Measurements from ENCODE around the gene ZNF484.
A peak's percentile ranks its signal among the peaks of the same experiment; 100 is the strongest.
"Not testable (repeated sequence)": the region's sequence is repeated elsewhere in the genome, so short reads cannot be mapped to it uniquely, and the experiment has no call there.

ZNF484 gene

DNA sequence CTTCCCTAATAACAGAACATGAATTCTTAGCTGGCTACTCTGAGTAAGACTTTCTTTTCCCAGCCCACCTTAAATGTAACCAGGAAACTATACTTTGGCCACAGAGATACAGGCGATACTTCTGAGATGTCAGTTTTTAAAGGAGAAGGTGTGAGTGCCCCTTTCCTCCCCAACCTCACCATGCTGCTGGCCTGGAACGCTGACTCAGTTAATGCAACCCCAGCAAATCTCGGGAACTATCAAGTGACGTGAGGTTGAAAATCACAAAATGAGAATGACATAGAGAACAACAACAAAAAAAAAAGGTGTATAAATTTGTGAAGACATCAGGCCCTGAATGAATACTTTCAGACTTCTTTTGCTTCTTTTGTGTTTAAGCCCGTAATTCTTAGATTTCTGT, 13.7 kb downstream of the ZNF484 start:
- no peak for FAIRE-seq
- no peak for DNase-seq (ENCODE audit: insufficient read length, low spot score)

DNA sequence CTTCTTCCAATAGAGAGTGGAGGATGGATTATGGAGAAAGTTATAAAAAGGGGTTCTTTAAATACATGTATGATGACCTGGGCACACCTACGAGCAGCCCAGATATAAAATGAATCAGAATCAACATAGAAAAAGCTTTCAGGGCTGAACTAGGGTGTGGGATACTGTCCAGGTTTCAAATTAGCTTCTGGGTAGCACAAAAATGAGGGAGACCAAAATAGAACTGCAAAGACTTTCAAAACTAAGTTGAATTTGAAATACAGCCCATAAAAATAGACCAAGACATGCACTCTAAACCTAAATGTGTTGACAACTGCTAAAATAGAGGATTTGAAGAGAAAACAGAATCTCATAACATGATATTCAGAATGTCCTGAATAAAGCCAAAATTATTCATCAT, 17.0 kb downstream of the ZNF484 start:
- no peak for DNase-seq (ENCODE audit: insufficient read length, low spot score)
- FAIRE-seq, result no peak

DNA sequence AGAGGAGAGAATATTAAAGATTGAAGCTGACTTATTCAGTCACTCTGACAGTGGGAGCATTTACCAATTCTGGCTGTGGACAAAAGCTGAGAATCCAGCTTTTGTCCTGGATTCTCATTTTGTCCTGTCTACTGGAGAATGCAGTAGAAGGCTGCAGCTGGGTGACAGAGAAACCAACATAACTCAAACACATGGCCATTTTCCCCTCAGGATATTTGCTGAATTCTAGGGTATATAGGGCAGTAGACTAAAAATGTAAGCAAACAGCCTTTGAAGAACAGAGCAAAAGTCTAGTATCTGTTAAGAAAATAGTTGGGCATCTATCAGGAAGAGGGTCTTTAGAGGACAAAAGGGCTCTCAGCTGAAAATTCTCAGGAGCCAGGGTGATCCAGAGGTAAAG, 20.6 kb downstream of the ZNF484 start:
- DNase-seq (ENCODE audit: insufficient read length, low spot score) (no peak), FAIRE-seq (no peak)

DNA sequence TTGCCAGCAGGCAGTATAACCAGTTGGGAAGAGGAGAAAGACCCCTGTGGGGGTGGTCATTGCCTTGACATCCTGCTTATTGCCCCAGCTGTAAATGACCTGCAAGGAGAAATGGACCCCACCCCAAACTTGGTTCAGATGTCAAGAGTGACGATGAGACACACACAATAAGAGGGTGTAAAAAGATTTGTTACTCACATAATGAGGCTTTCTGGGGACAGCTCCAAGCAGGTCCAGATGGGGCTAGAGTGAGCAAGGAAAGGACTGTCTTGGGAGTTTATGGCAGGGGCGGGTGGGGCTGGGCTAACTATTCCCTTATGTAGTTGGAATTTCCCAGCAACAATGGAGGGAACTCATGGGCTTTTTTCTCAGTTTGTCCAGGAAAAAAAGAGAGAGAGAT, 24.1 kb downstream of the ZNF484 start:
- DNase-seq (ENCODE audit: insufficient read length, low spot score), result no peak
- no peak for FAIRE-seq

DNA sequence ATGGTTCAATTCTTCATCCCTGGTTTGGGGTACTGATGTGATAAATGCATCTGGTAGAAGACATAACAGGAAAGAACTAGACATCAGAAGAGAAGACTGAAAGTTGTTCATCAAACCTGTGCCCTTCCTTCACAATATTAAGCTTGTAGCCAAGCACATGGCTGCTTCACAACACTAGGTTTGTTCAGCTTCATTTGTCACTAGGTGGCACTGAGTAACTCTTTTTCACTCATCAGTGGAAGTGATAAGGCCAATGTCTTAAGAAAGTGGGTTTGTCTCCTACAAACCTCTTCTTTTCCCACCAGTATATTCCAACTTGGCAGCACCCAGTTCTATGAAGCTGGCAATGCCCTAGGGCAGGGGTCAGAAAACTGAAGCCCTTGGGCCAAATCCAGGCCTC, 26.9 kb downstream of the ZNF484 start:
- DNase-seq (ENCODE audit: insufficient read length, low spot score), result no peak
- no peak for FAIRE-seq

DNA sequence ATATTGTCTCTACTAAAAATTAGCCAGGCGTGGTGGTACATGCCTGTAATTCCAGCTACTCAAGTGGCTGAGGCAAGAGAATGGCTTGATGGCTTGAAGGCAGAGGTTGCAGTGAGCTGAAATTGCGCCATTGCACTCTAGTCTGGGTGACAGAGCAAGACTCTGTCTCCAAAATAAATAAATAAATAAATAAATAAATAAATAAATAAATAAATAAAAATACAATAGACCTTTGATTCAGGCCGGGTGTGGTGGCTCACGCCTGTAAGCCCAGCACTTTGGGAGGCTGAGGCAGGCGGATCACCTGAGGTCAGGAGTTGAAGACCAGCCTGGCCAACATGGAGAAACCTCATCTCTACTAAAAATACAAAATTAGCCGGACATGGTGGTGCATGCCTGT, 29.1 kb downstream of the ZNF484 start:
- DNase-seq (ENCODE audit: insufficient read length, low spot score); FAIRE-seq: not testable (repeated sequence)

DNA sequence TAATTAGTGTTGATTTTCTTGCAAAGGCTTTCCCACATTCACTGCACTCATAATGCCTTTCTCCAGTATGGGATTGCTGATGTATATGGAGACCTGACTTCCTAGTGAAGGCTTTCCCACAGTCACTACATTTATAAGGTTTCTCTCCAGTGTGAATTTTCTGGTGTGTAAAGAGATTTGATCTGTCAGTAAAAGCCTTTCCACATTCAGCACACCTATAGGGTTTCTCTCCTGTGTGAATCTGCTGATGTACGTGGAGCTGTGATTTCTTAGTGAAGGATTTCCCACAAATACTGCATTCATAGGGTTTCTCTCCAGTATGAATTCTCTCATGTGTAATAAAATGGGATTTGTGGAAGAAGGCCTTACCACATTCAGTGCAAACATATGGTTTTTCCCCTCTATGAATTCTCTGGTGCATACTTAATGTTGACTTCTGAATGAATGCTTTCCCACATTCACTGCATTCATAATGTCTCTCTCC, 31.1 kb downstream of the ZNF484 start:
- FAIRE-seq (no peak), DNase-seq (ENCODE audit: insufficient read length, low spot score) (no peak)

DNA sequence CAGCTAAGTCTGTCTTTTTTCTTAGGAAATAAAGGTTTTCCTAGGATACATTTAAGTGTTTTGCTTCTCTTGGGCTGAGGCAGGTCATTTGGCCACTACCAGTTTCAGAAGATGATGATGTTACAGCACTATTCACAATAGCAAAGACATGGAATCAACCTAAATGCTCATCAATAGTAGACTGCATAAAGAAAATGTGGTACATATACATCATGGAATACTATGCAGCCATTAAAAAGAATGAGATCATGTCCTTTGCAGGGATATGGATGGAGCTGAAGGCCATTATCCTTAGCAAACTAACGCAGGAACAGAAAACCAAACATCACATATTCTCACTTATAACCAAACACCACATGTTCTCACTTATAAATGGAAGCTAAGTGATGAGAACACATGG, 39.4 kb downstream of the ZNF484 start:
- not testable (repeated sequence) for DNase-seq (ENCODE audit: insufficient read length, low spot score); FAIRE-seq

DNA sequence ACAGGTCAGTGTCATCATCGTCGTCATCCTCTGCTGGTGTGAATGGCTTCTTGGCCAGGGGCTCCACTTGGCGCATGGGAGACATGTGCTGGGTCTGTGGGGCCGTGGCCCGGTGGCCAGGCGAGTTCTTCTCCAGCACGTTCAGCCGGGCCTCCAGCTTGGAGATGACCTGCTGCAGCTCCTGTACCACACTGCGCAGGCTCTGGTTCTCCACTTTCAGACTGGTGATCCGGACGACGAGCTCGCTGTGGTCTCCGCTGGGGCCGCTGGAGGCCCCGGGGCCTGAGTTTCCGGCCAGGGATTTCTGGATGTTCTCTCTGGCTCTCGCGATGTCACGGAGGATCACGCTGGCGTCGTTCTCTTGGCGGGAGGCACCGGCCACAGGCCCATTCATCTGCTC, 40.6 kb downstream of the ZNF484 start:
- no peak for FAIRE-seq
- DNase-seq (ENCODE audit: insufficient read length, low spot score), result no peak

DNA sequence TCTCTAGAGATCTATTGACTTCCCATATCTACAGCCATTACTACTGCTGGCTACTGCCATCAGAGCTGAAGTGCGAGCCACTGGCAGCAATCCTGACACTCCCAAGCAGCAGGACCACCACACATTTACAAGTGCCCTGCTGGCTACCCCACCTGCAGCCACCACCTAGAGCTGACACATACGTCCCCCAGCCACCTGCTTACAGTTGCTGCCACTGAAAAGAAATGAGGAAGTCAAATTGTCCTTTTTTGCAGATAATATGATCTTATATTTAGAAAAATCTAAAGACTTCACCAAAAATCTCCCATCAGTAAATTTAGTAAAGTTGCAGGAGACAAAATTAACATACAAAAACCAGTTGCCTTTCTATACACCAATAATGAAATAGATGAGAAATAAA, 48.4 kb downstream of the ZNF484 start:
- FAIRE-seq, result no peak

DNA sequence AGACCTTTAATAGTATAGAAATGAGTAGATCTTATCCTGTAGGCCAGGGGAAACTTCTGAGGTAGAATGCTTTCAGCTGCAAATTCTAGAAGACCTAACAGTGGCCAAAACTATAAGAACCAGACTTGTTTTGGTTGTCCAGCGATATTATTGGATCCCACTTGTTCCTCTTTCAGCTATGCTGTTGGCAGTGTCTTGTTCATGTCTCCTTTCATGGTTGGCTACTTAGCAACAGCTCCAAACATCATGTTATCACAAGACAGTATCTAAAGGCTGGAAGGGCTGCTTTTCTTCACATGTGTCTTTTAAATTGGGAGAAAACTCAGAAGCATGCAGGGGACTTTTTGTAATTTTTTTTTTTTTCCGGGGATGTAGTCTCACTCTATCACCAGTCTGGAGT, 52.8 kb downstream of the ZNF484 start:
- not testable (repeated sequence) for FAIRE-seq; DNase-seq (ENCODE audit: insufficient read length, low spot score)

More for the DNA sequence above, 48.4 kb downstream of the ZNF484 start:
- no peak for DNase-seq (ENCODE audit: insufficient read length, low spot score)

DNA sequence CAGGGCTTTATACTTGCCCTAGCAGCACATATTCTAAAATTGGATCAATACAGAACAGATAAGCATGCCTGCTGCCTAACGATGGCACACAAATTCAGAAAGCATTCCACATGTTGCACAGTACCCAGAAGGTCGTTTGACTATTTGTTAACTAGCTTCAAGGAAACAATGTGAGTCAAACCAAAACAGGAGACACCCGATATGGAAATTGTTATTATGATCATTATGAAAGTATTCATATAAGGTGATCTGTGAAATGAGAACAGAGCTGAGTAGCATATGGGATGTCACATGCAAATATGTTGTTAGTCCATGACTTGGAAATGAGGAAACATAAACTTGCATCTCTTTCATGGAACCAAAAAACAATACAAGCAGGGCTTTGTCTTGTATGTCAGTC, 56.9 kb downstream of the ZNF484 start:
- DNase-seq (ENCODE audit: insufficient read length, low spot score), result no peak
- no peak for FAIRE-seq

DNA sequence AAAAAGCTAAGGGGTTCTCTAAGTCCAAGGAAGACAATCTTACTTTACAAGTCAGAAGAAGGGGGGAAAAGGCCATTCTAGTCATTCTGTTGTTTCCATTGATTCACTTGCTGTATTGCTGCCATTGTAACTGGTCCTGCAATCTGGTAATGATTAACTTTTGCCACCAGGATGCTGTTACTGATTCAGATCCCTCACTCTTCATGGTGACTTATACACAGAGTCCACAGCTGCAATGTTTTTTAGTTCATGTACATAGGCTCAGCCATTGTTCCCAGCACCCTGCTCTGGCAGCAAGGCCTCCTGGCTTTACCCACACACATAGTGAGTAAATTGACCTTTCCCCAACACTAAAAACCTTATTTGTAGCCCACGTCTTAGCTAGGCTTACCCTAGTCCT, 57.9 kb downstream of the ZNF484 start:
- not testable (repeated sequence) for DNase-seq (ENCODE audit: insufficient read length, low spot score)
- peak; percentile 37 for FAIRE-seq

DNA sequence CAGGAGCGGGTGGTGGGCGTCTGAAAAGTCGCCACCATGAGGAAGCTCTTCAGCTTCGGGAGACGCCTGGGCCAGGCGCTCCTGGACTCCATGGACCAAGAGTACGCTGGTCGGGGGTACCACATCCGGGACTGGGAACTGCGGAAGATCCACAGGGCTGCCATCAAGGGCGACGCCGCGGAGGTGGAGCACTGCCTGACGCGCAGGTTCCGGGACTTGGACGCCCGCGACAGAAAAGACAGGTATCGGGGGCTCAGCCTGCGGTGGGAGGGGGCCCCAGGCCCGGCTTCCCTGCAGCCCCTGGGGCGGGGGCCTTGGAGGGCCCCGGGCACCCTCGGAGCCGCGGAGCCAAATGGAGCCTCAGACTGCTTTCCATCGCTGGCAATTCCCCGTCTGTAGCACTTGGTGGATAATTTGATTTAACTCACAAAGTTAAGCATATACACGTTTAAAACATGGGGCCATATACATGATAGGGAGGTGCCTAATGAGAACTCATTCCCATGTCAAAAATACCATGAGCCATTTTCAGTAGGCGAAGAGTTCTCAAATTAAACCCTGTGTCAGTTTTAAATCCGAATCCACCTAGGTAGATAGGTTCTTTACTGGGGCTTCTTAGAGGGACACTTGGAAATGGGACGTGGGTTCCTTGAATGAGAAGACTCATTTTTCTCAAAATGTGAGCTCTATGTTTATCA, 68.1 kb downstream of the ZNF484 start:
- not testable (repeated sequence) for FAIRE-seq; DNase-seq (ENCODE audit: insufficient read length, low spot score)

DNA sequence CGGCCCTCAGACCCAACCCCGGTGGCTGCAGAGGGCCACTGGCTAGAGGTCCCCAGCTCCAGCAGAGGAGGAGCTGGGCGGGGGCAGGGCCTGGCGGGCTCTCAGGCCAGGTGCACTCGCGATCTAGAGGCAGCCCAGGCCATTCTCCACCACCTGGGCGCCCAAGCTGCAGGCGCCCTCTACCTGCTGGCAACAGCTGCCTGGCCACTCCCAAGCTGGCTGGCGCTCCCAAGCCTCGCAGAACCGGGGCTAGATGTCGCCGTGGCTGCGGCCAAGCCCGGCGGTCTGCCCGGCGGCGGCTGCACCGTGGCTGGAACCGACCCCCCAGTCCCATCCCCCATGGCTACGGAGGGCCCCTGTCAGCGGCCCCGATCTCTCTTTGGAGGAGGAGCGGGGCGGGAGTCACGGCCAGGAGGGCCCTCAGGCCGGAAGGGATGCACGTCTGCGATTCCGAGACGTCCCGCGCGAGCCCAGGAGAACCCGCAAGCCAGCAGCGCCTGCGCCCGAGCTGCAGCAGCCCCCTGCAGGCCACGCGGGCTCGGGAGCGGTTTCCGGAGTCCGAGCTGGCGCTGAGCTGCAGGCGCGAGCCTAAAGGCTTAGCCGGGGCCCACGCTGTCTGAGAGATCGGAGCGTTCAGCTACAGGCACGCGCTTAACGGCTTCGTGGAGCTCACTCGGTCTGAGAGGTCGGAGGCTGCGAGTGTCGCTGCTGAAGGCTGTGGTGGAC, 68.9 kb downstream of the ZNF484 start:
- FAIRE-seq, result no peak
- peak; percentile 40 for DNase-seq (ENCODE audit: insufficient read length, low spot score)

DNA sequence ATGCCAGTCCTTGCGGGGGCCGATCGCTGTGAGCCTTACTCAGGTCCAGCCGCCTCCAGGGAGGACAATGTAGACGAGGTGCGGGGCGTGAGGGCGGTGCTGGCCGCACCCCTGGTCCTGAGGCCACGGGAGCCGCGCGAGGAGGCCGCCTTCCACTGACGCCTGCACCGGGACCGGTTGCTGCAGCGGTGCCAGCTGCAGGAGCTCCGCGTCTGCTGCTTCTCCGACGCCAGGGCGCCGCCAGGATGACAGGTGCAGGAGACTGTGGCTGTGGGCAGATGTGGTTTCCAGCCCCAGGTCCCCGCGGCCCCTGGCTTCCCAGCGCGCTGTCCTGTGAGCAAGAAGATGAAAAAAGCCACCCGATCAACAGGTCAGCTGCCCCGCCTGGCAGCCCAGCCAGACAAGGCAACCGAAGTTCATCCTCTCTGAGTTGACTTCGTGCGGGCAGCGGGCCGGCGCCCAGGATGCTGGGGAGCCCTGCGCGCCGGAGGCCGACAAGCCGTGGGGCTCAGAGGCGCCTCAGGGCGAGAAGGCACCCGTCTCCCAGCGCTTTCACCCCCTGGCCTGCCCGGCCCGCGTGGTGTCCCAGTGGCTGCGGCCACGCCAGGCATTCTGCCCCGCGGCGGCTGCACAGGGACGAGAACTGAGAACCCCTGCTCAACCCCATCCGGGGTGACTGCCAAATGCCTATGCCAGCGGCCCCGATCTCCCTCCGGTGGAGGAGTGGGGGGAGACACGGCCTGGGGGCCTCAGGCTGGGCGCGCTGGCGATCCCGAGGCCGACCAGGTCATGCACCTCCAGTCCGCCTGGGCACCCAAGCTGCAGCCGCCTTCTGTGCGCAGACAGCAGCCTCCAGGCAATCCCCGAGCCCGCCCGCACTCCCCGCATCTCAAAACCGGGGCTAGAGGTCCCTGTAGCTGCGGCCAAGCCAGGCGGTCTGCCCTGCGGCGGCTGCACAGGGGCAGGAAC, 69.8 kb downstream of the ZNF484 start:
- DNase-seq (ENCODE audit: insufficient read length, low spot score), result no peak
- no peak for FAIRE-seq

DNA sequence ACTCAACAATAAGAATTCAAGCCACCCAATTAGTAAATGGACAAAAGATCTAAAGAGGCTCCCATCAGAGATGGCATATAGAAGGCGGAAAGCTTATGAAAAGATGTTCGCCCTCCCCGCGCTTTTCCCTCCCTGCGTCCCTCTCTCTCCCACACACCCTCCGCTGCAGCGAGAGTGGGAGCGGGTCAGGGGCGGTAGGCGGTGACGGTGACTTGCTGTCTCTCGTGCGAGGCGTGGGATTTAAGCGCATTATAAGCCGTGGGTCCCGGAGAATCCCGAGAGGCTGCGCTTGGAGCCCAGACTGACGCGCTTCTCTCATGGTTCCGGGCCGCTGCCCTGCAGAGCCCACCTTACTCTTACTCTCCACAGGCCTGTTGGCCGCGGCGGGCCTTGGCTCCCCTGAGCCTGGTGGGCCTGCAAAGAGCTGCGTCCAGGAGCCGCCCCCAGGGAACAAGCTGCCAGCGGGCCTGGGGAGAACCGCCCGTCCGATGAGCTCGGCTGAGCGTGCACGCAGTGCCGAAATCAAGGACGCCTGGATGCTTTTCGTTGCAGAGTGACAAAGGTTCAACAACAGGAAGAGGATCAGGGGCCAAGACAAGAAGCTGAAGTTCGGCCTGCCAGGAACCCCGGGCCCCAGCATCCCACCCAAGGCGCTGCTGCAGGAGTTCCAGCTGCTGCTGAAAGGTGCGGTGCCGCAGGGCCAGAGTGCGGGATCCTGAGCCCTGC, 70.6 kb downstream of the ZNF484 start:
- FAIRE-seq (no peak), DNase-seq (ENCODE audit: insufficient read length, low spot score) (no peak)

DNA sequence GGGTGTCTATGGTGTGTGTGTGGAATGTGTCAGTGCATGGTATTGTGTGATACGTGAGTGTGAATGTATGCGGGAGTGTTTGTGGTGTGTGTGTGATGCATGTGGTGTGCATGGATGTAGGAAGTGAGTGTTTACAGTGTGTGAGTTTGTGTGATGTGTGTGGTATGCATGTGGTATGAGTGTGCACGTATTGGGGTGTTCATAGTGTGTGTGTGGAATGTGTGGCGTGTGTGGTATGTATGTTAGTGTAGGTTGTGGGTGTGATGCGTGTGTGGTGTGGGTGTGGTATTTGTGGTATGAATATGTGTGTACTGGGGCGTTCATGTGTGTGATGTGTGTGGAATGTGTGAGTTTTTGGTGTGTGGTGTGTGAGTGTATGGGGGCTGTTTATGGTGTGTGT, 73.1 kb downstream of the ZNF484 start:
- FAIRE-seq, result no peak

DNA sequence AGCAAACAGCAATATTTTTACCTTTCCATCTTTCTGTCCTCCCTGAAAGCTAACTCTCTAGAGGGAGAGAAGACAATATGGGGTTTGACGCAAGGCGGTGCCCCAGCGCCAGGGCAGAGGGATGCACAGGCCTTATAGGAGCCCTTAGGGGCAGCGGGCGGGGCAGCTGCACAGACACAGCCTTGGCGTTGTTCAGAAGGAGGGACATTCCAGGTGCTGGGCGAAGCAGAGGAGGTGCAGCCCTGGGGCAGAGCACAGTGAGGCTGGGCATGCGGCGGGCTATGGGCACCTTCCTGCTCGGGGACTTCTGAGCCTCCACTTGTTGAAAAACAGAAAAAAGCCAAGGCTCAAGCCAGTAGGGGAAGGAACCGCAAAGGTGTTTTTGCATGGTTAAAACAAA, 79.5 kb downstream of the ZNF484 start:
- FAIRE-seq (no peak), DNase-seq (ENCODE audit: insufficient read length, low spot score) (no peak)

More for the DNA sequence above, 73.1 kb downstream of the ZNF484 start:
- no peak for DNase-seq (ENCODE audit: insufficient read length, low spot score)

DNA sequence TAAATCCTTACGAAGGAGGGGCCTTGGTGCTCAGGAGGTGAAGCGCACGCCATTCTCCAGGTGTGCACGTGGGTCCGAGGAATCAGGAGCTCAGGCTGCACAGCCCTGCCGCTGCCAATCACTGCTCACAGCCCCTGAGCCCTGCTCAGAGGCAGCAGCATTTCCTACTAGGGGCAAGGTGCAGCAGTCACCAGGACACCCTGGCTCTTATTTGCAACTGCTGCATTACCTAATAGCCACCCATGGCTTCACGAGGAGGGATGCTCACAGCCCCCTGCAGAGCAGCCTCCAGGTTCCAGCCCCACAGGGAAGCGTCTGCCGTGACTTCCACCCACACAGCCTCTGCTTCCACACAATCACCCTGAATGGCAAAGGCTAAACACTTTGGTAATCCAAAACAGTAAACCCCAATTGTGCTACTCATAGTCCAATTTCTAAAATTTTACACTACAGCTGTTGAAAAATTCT, 81.5 kb downstream of the ZNF484 start:
- not testable (repeated sequence) for FAIRE-seq

More for the DNA sequence above, 81.5 kb downstream of the ZNF484 start:
- not testable (repeated sequence) for DNase-seq (ENCODE audit: insufficient read length, low spot score)

Measured in GM19239 (cell line).